Hepatocyte (in vitro differentiated cells): ENCODE data around the gene PRSS57. TPM values are rescaled to one million over a fixed set of nuclear protein-coding genes. Genes with fewer than 3 reads are reported as not detected.
"Not testable (repeated sequence)": the region's sequence is repeated elsewhere in the genome, so short reads cannot be mapped to it uniquely, and the experiment has no call there.

Experiments used
- DNase-seq: peaks from one replicate; pipeline ENCODE4 v3.0.0-alpha.2; 2016; ENCODE audit warnings: low spot score
- H2AFZ ChIP-seq: fragments of 200-600 bp; sonication (generic); 2 replicates; pipeline ENCODE4 v1.6.0; 2016; ENCODE audit warnings: antibody characterized with exemption, mild to moderate bottlenecking
- H3K27ac ChIP-seq: fragments of 200-600 bp; sonication (generic); 2 replicates; pipeline ENCODE4 v1.5.1; 2016; ENCODE audit warnings: mild to moderate bottlenecking
- H3K27me3 ChIP-seq: fragments of 200-600 bp; sonication (generic); 2 replicates; pipeline ENCODE4 v1.6.1; 2016
- H3K36me3 ChIP-seq: fragments of 200-600 bp; sonication (generic); replicated peaks from 2 replicates; pipeline ENCODE4 v1.5.1; 2016; ENCODE audit warnings: low read depth; ENCODE audit not compliant: insufficient read depth
- H3K4me1 ChIP-seq: fragments of 200-600 bp; sonication (generic); 2 replicates; pipeline ENCODE4 v1.5.1; 2016; ENCODE audit warnings: mild to moderate bottlenecking, moderate library complexity; ENCODE audit not compliant: insufficient read depth
- H3K4me2 ChIP-seq: fragments of 200-600 bp; sonication (generic); 2 replicates; pipeline ENCODE4 v1.6.0; 2016
- H3K4me3 ChIP-seq: fragments of 200-600 bp; sonication (generic); 2 replicates; pipeline ENCODE4 v1.5.1; 2016; ENCODE audit warnings: mild to moderate bottlenecking
- H3K79me2 ChIP-seq: fragments of 200-600 bp; sonication (generic); 2 replicates; pipeline ENCODE4 v1.6.0; 2017; ENCODE audit warnings: mild to moderate bottlenecking
- H3K9me2 ChIP-seq: fragments of 200-600 bp; sonication (generic); replicated peaks from 2 replicates; pipeline ENCODE4 v1.6.0; 2017; ENCODE audit warnings: mild to moderate bottlenecking; ENCODE audit not compliant: insufficient read depth
- H3K9me3 ChIP-seq: fragments of 200-600 bp; sonication (generic); 2 replicates; pipeline ENCODE4 v1.5.1; 2016; ENCODE audit warnings: low read depth, mild to moderate bottlenecking
- H4K20me1 ChIP-seq: fragments of 200-600 bp; sonication (generic); 2 replicates; pipeline ENCODE4 v1.6.0; 2016; ENCODE audit warnings: mild to moderate bottlenecking; ENCODE audit not compliant: insufficient read depth, poor library complexity, severe bottlenecking
- EZH2 ChIP-seq: fragments of 200-600 bp; sonication (generic); IDR thresholded peaks from 2 replicates; pipeline ENCODE4 v1.6.1; 2016; ENCODE audit warnings: antibody characterized with exemption, mild to moderate bottlenecking, borderline replicate concordance
- EZH2phosphoT487 ChIP-seq: fragments of 200-600 bp; sonication (generic); IDR thresholded peaks from one replicate; pipeline ENCODE4 v1.6.1; 2018; ENCODE audit warnings: antibody characterized with exemption, mild to moderate bottlenecking, low read depth, moderate library complexity; ENCODE audit not compliant: unreplicated experiment, severe bottlenecking
- WGBS: methylation state at CpG from one replicate; pipeline ENCODE4 v1.1.6; 2016; ENCODE audit warnings: low lambda C conversion rate; ENCODE audit errors: missing lambda C conversion rate; 5-methylcytosine and 5-hydroxymethylcytosine counted together
- polyA plus RNA-seq: library from polyadenylated mRNA; unstranded; fragments of >200 nt; fragmentation: Nextera tagmentation; extraction: Ambion mirVana; gene quantifications from 2 replicates; pipeline ENCODE4 v1.2.1, GENCODE V29; 2016
- total RNA-seq: library from RNA; depleted of rRNA; stranded (reverse); fragments of >200 nt; gene quantifications from 2 replicates; pipeline ENCODE4 v1.2.3, GENCODE V29; 2014
- TF ChIP-seq, protein P1 (sequence below): fragments of 200-600 bp; sonication (generic); IDR thresholded peaks from 2 replicates; pipeline ENCODE4 v1.5.1; 2016; ENCODE audit warnings: antibody characterized with exemption, mild to moderate bottlenecking; ENCODE audit not compliant: poor library complexity

The PRSS57 gene
- total and polyA plus RNA-seq, 2 experiments from 2014 or later, result 1.2 to 2.4 TPM

DNA sequence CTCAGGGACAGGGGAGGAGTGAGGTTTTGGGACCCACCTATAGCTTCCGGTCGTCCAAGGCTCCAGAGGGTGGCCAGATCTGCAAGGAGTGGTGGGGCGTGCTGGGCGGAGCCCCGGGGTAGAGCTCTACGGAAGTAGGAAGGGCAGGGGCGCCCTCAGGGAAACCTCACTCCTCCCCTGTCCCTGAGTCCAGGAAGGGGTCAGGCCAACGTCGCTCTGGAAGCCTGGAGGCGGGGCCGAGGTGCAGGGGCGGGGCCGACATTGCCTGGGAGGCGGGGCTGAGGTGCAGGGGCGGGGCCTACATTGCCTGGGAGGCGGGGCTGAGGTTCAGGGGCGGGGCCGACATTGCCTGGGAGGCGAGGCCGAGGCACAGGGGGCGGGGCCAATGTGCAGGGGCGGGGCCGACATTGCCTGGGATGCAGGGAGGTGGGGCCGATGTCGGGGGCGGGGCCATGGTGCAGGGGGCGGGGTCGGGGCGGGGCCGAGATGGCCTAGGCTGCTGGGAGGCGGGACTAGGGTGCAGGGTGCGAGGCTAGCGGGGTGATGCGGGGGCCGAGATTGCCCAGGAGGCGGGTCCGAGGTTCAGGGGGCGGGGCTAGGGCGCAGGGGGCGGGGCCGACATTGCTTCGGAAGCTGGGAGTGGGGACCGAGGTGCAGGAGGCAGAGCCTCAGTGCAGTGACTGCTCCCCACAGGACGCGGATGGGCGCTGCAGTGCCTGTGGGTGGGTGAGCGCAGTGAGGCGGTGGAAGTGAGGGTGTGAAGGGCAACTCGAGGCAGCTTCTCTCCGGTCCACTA is 8.6 kb upstream of the PRSS57 start:
- H3K4me2 ChIP-seq, result peak overlapping the region; percentile 56
- DNase-seq, result peak; percentile 80
- peaks cover 5% of the 10 kb centered on the region for H3K4me1 ChIP-seq
- H3K9me2 ChIP-seq, result no peaks in the 10 kb centered on the region
- no peaks in the 10 kb centered on the region for H4K20me1 ChIP-seq
- H3K4me3 ChIP-seq, result no peak overlapping the region
- no peaks in the 10 kb centered on the region for H3K36me3 ChIP-seq
- H3K9me3 ChIP-seq, result no peaks in the 10 kb centered on the region
- no peak overlapping the region for H2AFZ ChIP-seq
- 23% methylated on average over 27 of the region's 50 CpGs for WGBS
- H3K79me2 ChIP-seq, result no peaks in the 10 kb centered on the region
- H3K27ac ChIP-seq, result no peak overlapping the region
- TF ChIP-seq, protein P1, sequence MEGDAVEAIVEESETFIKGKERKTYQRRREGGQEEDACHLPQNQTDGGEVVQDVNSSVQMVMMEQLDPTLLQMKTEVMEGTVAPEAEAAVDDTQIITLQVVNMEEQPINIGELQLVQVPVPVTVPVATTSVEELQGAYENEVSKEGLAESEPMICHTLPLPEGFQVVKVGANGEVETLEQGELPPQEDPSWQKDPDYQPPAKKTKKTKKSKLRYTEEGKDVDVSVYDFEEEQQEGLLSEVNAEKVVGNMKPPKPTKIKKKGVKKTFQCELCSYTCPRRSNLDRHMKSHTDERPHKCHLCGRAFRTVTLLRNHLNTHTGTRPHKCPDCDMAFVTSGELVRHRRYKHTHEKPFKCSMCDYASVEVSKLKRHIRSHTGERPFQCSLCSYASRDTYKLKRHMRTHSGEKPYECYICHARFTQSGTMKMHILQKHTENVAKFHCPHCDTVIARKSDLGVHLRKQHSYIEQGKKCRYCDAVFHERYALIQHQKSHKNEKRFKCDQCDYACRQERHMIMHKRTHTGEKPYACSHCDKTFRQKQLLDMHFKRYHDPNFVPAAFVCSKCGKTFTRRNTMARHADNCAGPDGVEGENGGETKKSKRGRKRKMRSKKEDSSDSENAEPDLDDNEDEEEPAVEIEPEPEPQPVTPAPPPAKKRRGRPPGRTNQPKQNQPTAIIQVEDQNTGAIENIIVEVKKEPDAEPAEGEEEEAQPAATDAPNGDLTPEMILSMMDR, result no peak
- TF ChIP-seq EZH2phosphoT487 (no peak), EZH2 (no peak)
- no peaks in the 10 kb centered on the region for H3K27me3 ChIP-seq

DNA sequence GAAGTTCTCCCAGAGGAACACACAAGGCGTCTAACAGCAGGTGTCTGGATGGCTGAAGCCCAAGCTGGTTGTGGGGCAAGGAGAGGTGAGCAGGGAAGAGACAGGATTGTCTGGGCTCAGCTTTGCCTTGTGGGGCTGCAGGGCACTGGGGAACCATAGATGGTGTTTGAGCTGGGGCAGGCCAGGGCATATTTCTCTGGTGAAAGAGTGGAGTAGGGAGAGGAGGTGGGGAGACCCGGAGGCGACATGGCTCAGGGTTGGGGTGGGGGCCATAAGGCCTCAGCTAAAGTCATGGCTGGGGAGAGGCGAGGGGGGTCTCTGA is 8.0 kb upstream of the PRSS57 start:
- no peaks in the 10 kb centered on the region for H3K36me3 ChIP-seq
- no peaks in the 10 kb centered on the region for H3K79me2 ChIP-seq
- no peak for DNase-seq
- no peaks in the 10 kb centered on the region for H3K9me3 ChIP-seq
- H3K27me3 ChIP-seq, result no peaks in the 10 kb centered on the region
- no peak overlapping the region for H3K27ac ChIP-seq
- peak overlapping the region; percentile 56 for H3K4me2 ChIP-seq
- no peaks in the 10 kb centered on the region for H3K9me2 ChIP-seq
- H2AFZ ChIP-seq, result no peak overlapping the region
- peaks cover 3% of the 10 kb centered on the region for H3K4me1 ChIP-seq
- H4K20me1 ChIP-seq, result no peaks in the 10 kb centered on the region
- WGBS, result 68% methylated on average over 3 of the region's 4 CpGs
- H3K4me3 ChIP-seq, result no peak overlapping the region
- no peak for TF ChIP-seq EZH2
- TF ChIP-seq, protein P1, result no peak
- TF ChIP-seq EZH2phosphoT487, result no peak

DNA sequence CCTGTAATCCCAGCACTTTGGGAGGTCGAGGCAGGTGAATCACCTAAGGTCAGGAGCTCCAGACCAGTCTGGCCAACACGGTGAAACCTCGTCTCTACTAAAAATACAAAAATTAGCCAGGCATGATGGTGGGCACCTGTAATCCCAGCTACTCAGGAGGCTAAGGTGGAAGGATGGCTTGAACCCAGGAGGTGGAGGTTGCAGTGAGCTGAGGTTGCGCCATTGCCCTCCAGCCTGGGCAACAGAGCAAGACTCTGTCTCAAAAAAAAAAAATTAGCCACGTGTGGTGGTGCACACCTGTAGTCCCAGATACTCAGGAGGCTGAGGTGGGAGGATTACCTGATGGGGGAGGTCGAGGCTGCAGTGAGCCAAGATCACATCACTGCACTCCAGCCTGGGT is 7.6 kb upstream of the PRSS57 start:
- H3K4me1 ChIP-seq, H4K20me1 ChIP-seq, DNase-seq, H3K4me2 ChIP-seq, H3K4me3 ChIP-seq, H2AFZ ChIP-seq, H3K9me3 ChIP-seq, H3K9me2 ChIP-seq, H3K27me3 ChIP-seq, H3K79me2 ChIP-seq, H3K36me3 ChIP-seq, H3K27ac ChIP-seq: not testable (repeated sequence)
- WGBS, result 85% methylated on average over 6 of the region's 6 CpGs

DNA sequence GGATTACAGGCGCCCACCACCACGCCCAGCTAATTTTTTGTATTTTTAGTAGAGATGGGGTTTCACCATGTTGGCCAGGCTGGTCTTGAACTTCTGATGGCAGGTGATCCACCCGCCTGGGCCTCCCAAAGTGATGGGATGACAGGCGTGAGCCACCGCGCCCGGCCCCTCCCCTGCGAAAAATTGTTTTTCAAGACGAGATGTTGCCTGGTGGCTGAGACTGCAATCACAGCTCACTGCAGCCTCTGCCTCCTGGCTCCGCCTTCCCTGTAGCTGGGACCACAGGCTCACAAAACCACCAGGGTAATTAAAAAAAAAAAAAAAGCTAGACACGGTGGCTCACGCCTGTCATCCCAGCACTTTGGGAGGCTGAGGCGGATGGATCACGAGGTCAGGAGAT is 4.6 kb upstream of the PRSS57 start:
- H3K9me3 ChIP-seq, DNase-seq, H3K36me3 ChIP-seq, H3K27ac ChIP-seq, H3K79me2 ChIP-seq, H3K4me3 ChIP-seq, H3K4me2 ChIP-seq, H4K20me1 ChIP-seq, H2AFZ ChIP-seq, H3K4me1 ChIP-seq, H3K27me3 ChIP-seq, H3K9me2 ChIP-seq: not testable (repeated sequence)
- WGBS, result 67% methylated on average over 12 of the region's 14 CpGs

DNA sequence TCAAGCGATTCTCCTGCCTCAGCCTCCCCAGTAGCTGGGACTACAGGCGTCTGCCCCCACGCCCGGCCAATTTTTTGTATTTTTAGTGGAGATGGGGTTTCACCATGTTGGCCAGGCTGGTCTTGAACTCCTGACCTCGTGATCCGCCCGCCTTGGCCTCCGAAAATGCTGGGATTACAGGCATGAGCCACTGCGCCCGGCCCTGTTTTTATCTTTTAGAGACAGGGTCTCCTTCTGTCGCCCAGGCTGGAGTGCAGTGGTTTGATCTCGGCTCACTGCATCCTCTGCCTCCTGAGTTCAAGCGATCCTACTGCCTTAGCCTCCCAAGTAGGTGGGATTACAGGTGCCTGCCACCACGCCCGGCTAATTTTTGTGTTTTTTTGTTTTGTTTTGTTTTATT is 3.3 kb upstream of the PRSS57 start:
- H3K27me3 ChIP-seq, H3K79me2 ChIP-seq, H3K4me2 ChIP-seq, H3K9me3 ChIP-seq, H3K4me3 ChIP-seq, H3K27ac ChIP-seq, DNase-seq, H4K20me1 ChIP-seq, H3K4me1 ChIP-seq, H3K36me3 ChIP-seq, H2AFZ ChIP-seq, H3K9me2 ChIP-seq: not testable (repeated sequence)
- 94% methylated on average over 15 of the region's 15 CpGs for WGBS
